ENCODE measurements around the gene GPR179.

- no peak for TF ChIP-seq RAD21 (conservative IDR thresholded peaks at IDR 0.05)
- TF ChIP-seq CTCF (IDR thresholded peaks at IDR 0.05; ENCODE audit: poor library complexity, severe bottlenecking), result no peak
- TF ChIP-seq SMC3 (conservative IDR thresholded peaks at IDR 0.05; ENCODE audit: poor library complexity), result no peak
These were observed 18.1 kb upstream of the GPR179 start for GRCh38 chr17:38361694-38362465.
